NOMO-1 treated with dmso at 0.1 percent for 144 hours (cell line): Measurements from ENCODE around the gene CAPN5.

ENCODE experiments used
- DNase-seq: peaks from one replicate; lab custom pipeline; 2025; ENCODE audit not compliant: unreplicated experiment; lab: John Stamatoyannopoulos, UW

Gene CAPN5

GRCh38 chr11:77167111-77167626 lies 100.4 kb downstream of the CAPN5 start:
- no peak for DNase-seq

GRCh38 chr11:77167791-77168190 lies 101.0 kb downstream of the CAPN5 start:
- no peak for DNase-seq

GRCh38 chr11:77170107-77170506 lies 103.3 kb downstream of the CAPN5 start:
- no peak for DNase-seq

GRCh38 chr11:77171254-77171653 lies 104.5 kb downstream of the CAPN5 start:
- no peak for DNase-seq

GRCh38 chr11:77171885-77172665 lies 105.3 kb downstream of the CAPN5 start:
- no peak for DNase-seq

- no peak for DNase-seq
Measured at GRCh38 chr11:77172666-77172982, 105.9 kb downstream of the CAPN5 start.

GRCh38 chr11:77173494-77173893 lies 106.7 kb downstream of the CAPN5 start:
- DNase-seq = no peak

GRCh38 chr11:77174559-77174958 lies 107.8 kb downstream of the CAPN5 start:
- no peak for DNase-seq

GRCh38 chr11:77175021-77175842 lies 108.5 kb downstream of the CAPN5 start:
- DNase-seq = no peak
